Stimulated activated CD4-positive, alpha-beta T cell treated with anti-CD3 and anti-CD28 coated beads, Interleukin-1b, Interleukin-23, amount 100 ng/mL, for 1 hour (primary cell): Measurements from ENCODE around the gene KIF5C.

ENCODE experiments used
- DNase-seq, 2 donors: peaks; one replicate each; pipeline ENCODE4 v3.0.0-alpha.2; 2020; ENCODE audit warnings: low read depth in 2 of 2

The KIF5C gene

GRCh38 chr2:148924514-148925178 is 49.6 kb downstream of the KIF5C start:
- no peak for DNase-seq

GRCh38 chr2:148926291-148926961 is 51.4 kb downstream of the KIF5C start:
- peak in 1 of 2 donors; percentile 24 for DNase-seq

GRCh38 chr2:148926981-148927401 is 52.0 kb downstream of the KIF5C start:
- DNase-seq, result no peak

GRCh38 chr2:148928395-148928794 is 53.4 kb downstream of the KIF5C start:
- DNase-seq, result no peak

- no peak for DNase-seq
These were observed 55.2 kb downstream of the KIF5C start for GRCh38 chr2:148930046-148930775.

GRCh38 chr2:148932536-148932935 is 57.5 kb downstream of the KIF5C start:
- DNase-seq, result no peak

GRCh38 chr2:148933456-148933855 is 58.4 kb downstream of the KIF5C start:
- no peak for DNase-seq

- DNase-seq, result no peak
These were observed 60.8 kb downstream of the KIF5C start for GRCh38 chr2:148935791-148936190.

GRCh38 chr2:148936857-148937450 is 61.9 kb downstream of the KIF5C start:
- no peak for DNase-seq

GRCh38 chr2:148939271-148939670 is 64.2 kb downstream of the KIF5C start:
- DNase-seq, result no peak

GRCh38 chr2:148943097-148943496 is 68.1 kb downstream of the KIF5C start:
- DNase-seq, result no peak

- DNase-seq, result no peak
These were observed 69.5 kb downstream of the KIF5C start for GRCh38 chr2:148944536-148944935.

- DNase-seq, result no peak
These were observed 72.3 kb downstream of the KIF5C start for GRCh38 chr2:148947299-148947698.

GRCh38 chr2:148948868-148949267 is 73.8 kb downstream of the KIF5C start:
- DNase-seq, result no peak

GRCh38 chr2:148949348-148949747 is 74.3 kb downstream of the KIF5C start:
- no peak for DNase-seq

- DNase-seq, result no peak
These were observed 77.6 kb downstream of the KIF5C start for GRCh38 chr2:148952621-148953020.

- no peak for DNase-seq
These were observed 78.4 kb downstream of the KIF5C start for GRCh38 chr2:148953426-148953825.

GRCh38 chr2:148954536-148954935 is 79.5 kb downstream of the KIF5C start:
- no peak for DNase-seq

- no peak for DNase-seq
These were observed 80.8 kb downstream of the KIF5C start for GRCh38 chr2:148955798-148956197.

GRCh38 chr2:148957023-148957422 is 82.0 kb downstream of the KIF5C start:
- no peak for DNase-seq

GRCh38 chr2:148959745-148960144 is 84.7 kb downstream of the KIF5C start:
- DNase-seq, result no peak

- DNase-seq, result no peak
These were observed 85.5 kb downstream of the KIF5C start for GRCh38 chr2:148960483-148960882.
